AG09319 (cell line): ENCODE data around the gene TDG.

ENCODE experiments used
- DNase-seq: peaks from one replicate; pipeline ENCODE4 v3.0.0-alpha.2; 2010; ENCODE audit warnings: low read depth; ENCODE audit errors: extremely low read depth
- CTCF ChIP-seq: IDR thresholded peaks from 2 replicates; pipeline ENCODE4 v1.5.1; 2011; ENCODE audit warnings: low read depth, mild to moderate bottlenecking, inconsistent platforms, low read length, moderate library complexity

The TDG gene

GRCh38 chr12:103978384-103978982 is 12.8 kb downstream of the TDG start:
- no peak for TF ChIP-seq CTCF
- no peak for DNase-seq

GRCh38 chr12:103986829-103987228 is 21.2 kb downstream of the TDG start:
- DNase-seq: no peak
- no peak for TF ChIP-seq CTCF

- DNase-seq: no peak
- TF ChIP-seq CTCF: no peak
Observed at GRCh38 chr12:103994235-103994634, 28.6 kb downstream of the TDG start.

GRCh38 chr12:103996595-103996994 is 30.9 kb downstream of the TDG start:
- TF ChIP-seq CTCF: no peak
- no peak for DNase-seq

- DNase-seq: no peak
- TF ChIP-seq CTCF: no peak
Observed at GRCh38 chr12:103997286-103997900, 31.7 kb downstream of the TDG start.

GRCh38 chr12:103998976-103999375 is 33.3 kb downstream of the TDG start:
- no peak for DNase-seq
- no peak for TF ChIP-seq CTCF

GRCh38 chr12:104000807-104001434 is 35.2 kb downstream of the TDG start:
- no peak for DNase-seq
- TF ChIP-seq CTCF: no peak
